ENCODE data around the gene AASS.

DNA sequence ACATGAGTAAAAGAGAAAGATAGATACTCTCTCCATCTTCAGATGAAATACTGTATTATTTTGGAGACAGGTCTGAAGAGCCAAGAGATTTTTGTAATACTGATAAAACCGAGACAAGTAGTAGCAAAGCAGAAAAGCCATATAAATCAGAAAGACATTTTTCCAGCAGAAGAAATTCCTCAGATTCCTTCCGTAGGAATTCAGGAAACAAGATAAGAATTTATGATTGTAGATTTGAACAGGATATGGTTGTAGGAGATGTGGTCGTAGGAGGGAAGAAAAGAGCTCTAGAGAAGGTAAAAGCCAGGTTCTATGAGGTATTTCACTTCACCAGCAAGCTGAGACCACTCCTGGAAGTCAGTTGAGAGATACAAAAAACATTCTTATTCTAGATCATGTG lies 17.6 kb upstream of the AASS start:
- TF ChIP-seq PHF8 (conservative IDR thresholded peaks at IDR 0.05; ENCODE audit: low read depth, low read length) (no peak), ASH2L (IDR thresholded peaks at IDR 0.05; ENCODE audit: low read length) (no peak), RFX5 (IDR thresholded peaks at IDR 0.05; ENCODE audit: borderline replicate concordance, low read depth, low read length) (no peak), CREB1 (IDR thresholded peaks at IDR 0.05) (no peak), RBBP5 (IDR thresholded peaks at IDR 0.05; ENCODE audit: borderline replicate concordance, low read depth, low read length) (no peak), ZNF274 (IDR thresholded peaks at IDR 0.05; ENCODE audit: borderline replicate concordance, extremely low read depth, low read length) (no peak), POLR2AphosphoS5 (IDR thresholded peaks at IDR 0.05; ENCODE audit: low read depth, low read length) (no peak), EZH2 (IDR thresholded peaks at IDR 0.05; ENCODE audit: low read depth, low read length, severe bottlenecking) (no peak), SP1 (IDR thresholded peaks at IDR 0.05; ENCODE audit: low read depth, low read length) (no peak), RAD21 (IDR thresholded peaks at IDR 0.05 in 1 of 2, conservative IDR thresholded peaks at IDR 0.05 in 1 of 2; ENCODE audit: low read depth in 2 of 2, low read length in 2 of 2) (no peak)
- TF ChIP-seq, protein P1, sequence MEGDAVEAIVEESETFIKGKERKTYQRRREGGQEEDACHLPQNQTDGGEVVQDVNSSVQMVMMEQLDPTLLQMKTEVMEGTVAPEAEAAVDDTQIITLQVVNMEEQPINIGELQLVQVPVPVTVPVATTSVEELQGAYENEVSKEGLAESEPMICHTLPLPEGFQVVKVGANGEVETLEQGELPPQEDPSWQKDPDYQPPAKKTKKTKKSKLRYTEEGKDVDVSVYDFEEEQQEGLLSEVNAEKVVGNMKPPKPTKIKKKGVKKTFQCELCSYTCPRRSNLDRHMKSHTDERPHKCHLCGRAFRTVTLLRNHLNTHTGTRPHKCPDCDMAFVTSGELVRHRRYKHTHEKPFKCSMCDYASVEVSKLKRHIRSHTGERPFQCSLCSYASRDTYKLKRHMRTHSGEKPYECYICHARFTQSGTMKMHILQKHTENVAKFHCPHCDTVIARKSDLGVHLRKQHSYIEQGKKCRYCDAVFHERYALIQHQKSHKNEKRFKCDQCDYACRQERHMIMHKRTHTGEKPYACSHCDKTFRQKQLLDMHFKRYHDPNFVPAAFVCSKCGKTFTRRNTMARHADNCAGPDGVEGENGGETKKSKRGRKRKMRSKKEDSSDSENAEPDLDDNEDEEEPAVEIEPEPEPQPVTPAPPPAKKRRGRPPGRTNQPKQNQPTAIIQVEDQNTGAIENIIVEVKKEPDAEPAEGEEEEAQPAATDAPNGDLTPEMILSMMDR (IDR thresholded peaks at IDR 0.05; ENCODE audit: control extremely low read depth in 1 of 3, insufficient read depth in 1 of 3, low read depth in 1 of 3, low read length in 3 of 3): no peak

Measured in H1 (cell line).